Measurements from ENCODE around the gene EID2B. TPM values are rescaled to one million over a fixed set of nuclear protein-coding genes. Genes with fewer than 3 reads are reported as not detected.

Gene EID2B
- total RNA-seq, 1 experiment from 2014 or later, result 2.2 TPM

- H3K27me3 ChIP-seq (ENCODE audit: insufficient read depth, low read length), result no peaks in the 10 kb centered on the region
- no peak for TF ChIP-seq CTCF (conservative IDR thresholded peaks at IDR 0.05)
Measured at GRCh38 chr19:39481676-39482075, 51.0 kb downstream of the EID2B start.

More at GRCh38 chr19:39481676-39482075, 51.0 kb downstream of the EID2B start:
- no peaks in the 10 kb centered on the region for H3K27me3 Mint-ChIP-seq (ENCODE audit: low read depth)
- no peak overlapping the region for H4K91ac ChIP-seq (ENCODE audit: insufficient read length, low read depth, low read length)
- no peaks in the 10 kb centered on the region for H3K9me3 ChIP-seq (ENCODE audit: control insufficient read depth, low read depth, low read length)
- peaks cover 12% of the 10 kb centered on the region for H3K79me2 ChIP-seq (ENCODE audit: insufficient read depth, low read length)
- peak overlapping the region; percentile 98 for H3K4me2 ChIP-seq (ENCODE audit: insufficient read depth, insufficient read length, low read length)
- no peak overlapping the region for H4K5ac ChIP-seq (ENCODE audit: insufficient read length, low read depth, low read length)
- no peak overlapping the region for H2AK5ac ChIP-seq (ENCODE audit: insufficient read length, low read length)
- no peaks in the 10 kb centered on the region for H3K4me1 ChIP-seq (ENCODE audit: insufficient read depth, low read length)
- H3K56ac ChIP-seq (ENCODE audit: insufficient read length, low read depth, low read length), result no peak overlapping the region
- peak overlapping the region; percentile 79 for H3K9ac ChIP-seq (ENCODE audit: extremely low read depth, insufficient read length, low read length)
- peak overlapping the region; percentile 74 for H3K14ac ChIP-seq (ENCODE audit: insufficient read depth, low read length)
- peaks cover 12% of the 10 kb centered on the region for H3K79me1 ChIP-seq (ENCODE audit: insufficient read depth, low read depth, low read length, poor library complexity, severe bottlenecking)
- peak overlapping the region; percentile 7 for H3K18ac ChIP-seq (ENCODE audit: insufficient read length, low read depth, low read length)
- no peak overlapping the region for H2AFZ ChIP-seq (ENCODE audit: low read length)
- peak overlapping the region; percentile 95 to 97 for H3K4me3 Mint-ChIP-seq
- WGBS (ENCODE audit: extremely low coverage, insufficient read length, low lambda C conversion rate), result no CpG with 5 or more reads among the region's 11 CpGs
- no peak overlapping the region for H2BK12ac ChIP-seq (ENCODE audit: insufficient read length, low read depth, low read length)
- peak overlapping the region; percentile 84 to 99 (median 97) for H3K27ac Mint-ChIP-seq
- H3K27ac ChIP-seq (ENCODE audit: insufficient read length, low read depth, low read length), result no peak overlapping the region
- peaks cover 24 to 57% (median 50%) of the 10 kb centered on the region in 3 experiments; a peak in 6 of 7 replicates for H3K36me3 Mint-ChIP-seq (ENCODE audit: insufficient read depth in 1 of 3, low read depth in 3 of 3)
- DNase-seq, result no peak
- 0 out of 2 replicates have a peak overlapping the region, but pooled peaks have one; percentile 49 for H2BK15ac ChIP-seq (ENCODE audit: low read depth, low read length)
- no peaks in the 10 kb centered on the region; a peak in 1 of 5 replicates for H3K9me3 Mint-ChIP-seq
- peaks cover 10% of the 10 kb centered on the region for H3K23me2 ChIP-seq (ENCODE audit: insufficient read length, low read depth, low read length, poor library complexity, severe bottlenecking)
- H4K20me1 ChIP-seq (ENCODE audit: control insufficient read depth, insufficient read depth, insufficient read length), result no peaks in the 10 kb centered on the region
- no peak overlapping the region for H3T11ph ChIP-seq (ENCODE audit: low read length)
- H3K4me1 Mint-ChIP-seq, result peaks cover 17 to 21% of the 10 kb centered on the region in 2 experiments
- no peak overlapping the region for H2BK20ac ChIP-seq (ENCODE audit: low read depth, low read length, poor library complexity, severe bottlenecking)
- no peak overlapping the region for H4K8ac ChIP-seq (replicated peaks; ENCODE audit: insufficient read length, low read depth, low read length)
- H3K4ac ChIP-seq (ENCODE audit: low read depth, low read length), result no peak overlapping the region; the same call in 1 of the 2 replicates
- H3K23ac ChIP-seq (ENCODE audit: insufficient read length, low read depth, low read length), result no peak overlapping the region
- no peak overlapping the region for H2BK120ac ChIP-seq (ENCODE audit: low read depth, low read length, poor library complexity, severe bottlenecking)
- H2BK5ac ChIP-seq (ENCODE audit: insufficient read length, low read length), result no peak overlapping the region
